GM19099 (cell line): ENCODE results near the gene CC2D2A.

ENCODE experiments used
- POLR2A ChIP-seq: IDR thresholded peaks from 3 replicates; pipeline ENCODE4 v1.6.1; 2011; ENCODE audit warnings: low read depth; ENCODE audit not compliant: insufficient read length; ENCODE audit errors: extremely low read depth

Gene CC2D2A

DNA sequence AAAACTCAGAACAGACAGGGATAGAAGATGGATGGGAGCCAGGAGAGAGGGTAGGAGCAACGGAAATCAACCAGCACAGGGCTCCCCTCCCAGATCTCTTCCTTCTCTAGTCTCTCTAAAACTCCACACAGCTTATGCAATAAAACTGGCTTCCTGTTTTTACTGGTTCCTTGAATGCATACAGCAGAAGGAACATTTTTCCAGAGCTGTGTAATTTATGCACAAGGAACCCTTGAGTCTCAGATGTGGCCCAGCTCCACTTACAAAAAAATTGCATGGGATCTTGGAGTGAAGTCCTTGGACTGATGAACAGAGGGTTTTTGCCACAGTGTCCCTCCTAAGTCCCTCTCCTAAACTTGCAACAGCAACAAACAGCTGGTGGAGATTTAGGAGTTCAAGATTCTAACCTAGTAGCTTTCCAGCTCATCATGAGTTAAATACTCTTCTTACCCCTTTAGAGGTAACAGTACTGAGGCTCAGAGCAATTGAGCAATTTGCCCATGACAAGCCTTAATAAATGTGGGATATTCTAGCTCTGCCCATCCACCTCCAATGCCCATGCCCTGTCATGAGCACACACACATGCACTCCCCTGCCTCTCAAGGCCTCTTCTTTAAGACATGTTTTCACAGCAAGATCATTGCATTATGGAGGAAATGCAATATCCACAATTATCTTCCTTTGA is 18.4 kb upstream of the CC2D2A start:
- TF ChIP-seq POLR2A = no peak

DNA sequence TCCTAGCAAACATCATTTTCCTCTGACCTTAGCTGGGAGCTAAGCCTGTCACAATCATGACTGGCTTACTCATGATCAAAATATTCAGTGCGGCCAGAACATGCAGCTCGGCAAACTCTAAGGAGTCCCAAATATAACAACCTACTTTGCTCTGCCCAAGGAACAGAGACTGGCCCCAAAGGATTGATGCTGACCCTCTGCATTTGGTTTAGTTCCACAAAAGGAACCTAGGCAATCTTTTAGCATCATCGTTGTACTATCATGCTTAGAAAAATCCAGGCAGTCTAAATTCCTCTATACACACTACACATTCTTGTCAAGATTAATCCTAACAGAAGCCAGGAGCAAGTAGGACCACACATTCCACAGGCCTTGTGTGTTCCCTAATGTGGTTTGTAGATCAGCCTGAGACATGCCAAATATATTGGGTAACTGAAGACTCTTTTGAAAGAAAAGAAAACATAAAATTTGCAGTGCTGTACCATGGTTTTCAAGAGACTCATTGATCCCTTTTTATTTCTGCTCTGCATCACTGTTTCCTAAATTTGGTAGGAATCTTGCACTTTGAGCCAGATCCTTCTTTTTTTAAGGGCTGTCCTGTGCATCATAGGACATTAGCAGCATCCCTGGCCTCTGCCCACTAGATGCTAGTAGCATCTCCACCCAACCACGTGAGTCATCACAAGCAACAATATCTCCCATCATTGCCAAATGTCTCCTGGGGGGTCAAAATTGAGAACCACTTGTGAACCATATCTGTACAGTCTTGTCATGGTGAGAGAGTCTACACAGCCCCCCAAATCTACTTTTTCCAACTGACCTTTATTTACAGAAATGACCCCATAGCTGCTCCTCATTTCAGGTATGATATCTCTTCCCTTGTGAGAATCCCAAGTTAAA is 17.6 kb upstream of the CC2D2A start:
- no peak for TF ChIP-seq POLR2A

DNA sequence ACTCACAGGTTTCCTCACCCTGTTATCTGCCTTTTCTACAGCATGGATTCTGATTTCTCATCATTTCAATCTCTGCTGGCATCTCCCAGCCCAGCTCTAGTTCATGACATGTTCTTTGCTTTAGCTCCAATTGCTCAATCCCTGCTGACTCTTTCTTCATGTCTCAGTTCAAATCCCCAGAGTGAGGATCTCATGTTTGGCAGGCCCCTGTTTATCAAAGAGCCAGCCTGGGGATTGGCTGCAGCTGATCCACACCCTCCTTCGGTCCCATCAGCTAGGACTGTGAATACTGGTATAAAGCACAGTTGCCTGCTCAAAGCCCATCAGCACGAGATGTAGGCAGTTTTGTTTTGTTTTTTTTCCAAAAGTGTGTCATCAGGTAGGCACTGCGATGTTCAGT is 14.4 kb upstream of the CC2D2A start:
- no peak for TF ChIP-seq POLR2A

DNA sequence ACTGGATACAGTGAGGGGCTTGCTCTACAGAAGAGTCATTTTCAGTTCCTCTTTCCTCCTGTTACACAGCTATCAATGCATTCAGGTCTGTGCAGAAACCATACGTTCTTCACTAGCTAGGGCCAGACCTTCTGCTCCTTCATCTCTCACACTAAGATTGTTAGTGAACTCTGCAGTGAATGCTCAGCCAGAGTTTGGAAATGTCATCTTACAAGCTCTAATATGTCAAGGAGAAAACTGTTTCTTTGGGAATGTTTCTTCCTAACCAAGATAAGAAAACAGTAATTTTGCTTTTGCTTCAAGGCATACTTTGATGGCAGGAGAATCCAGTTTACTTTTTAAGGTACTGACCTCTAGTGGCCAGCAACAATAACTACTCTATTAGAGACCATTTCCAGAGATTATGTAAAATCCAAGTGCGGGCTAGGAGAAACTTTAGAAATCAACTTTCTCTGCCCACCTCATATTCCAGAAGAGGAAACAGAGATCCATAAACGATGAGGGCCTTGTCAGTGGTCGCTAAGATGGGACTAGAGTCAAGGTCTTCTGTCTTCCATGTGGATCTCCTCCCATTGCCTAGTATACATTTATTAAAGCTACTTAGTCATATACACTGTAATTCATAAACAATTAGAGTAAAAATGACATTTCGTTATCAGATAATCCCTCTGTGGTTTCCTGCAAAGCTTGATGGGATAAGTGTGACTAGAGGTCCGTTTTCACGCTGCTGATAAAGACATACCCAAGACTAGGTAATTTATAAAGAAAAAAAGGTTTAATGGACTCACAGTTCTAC is 12.1 kb upstream of the CC2D2A start:
- TF ChIP-seq POLR2A = no peak

DNA sequence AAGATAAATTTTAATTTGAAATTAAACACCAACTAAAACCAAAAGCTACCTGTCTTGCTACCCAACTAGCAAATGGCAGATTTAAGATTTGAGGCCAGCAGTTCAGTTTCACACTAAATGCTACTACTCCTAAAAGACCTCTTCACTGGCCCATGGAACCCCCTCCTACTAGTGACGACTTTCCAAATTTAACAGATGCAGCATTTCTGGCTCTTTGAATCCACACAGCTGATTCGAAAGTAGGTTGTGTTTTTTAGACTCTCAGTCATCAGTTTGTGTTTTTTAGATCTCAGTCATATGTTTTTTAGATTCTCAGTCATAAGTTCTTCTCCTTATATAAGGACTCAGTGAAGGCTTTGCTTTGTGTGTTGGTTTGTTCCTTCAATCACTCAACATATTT is 11.1 kb upstream of the CC2D2A start:
- TF ChIP-seq POLR2A = no peak

DNA sequence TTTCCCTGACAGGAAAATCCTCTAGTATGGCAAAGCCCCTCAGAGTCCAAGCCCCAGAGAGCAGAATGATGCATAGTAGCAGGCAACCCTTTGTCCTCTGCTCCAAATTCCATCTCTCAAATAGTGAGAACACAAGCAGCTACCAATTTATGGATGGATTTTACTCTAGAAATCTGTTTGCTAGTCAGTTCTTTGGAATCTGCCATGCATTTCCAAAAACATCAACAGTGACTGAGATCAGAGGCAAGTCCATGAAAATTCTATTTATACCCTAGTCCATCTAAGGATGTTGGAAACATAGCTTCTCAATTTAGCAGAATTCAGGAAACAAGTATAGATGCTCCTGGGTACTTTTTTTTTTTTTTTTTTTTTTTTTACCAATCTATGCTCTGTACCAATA is 10.0 kb upstream of the CC2D2A start:
- no peak for TF ChIP-seq POLR2A

DNA sequence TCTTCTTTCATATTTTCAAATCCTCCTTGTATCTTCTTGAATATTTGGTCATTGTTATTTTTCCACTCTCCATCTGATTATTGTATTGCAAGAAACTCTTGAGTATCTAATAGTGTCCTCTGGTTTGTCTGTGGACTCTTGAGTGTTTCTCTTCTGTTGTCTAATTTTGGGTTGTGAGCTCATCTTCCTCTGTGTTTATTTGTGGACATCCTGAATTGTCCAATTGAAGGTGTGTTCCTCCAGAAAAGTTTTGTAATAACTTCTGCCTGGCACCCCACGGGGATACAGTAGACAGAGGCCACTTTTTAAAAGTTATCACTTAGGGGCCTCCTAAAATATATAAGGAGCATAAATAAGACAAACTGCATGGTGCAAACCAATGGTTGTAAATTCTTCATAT is 3.1 kb upstream of the CC2D2A start:
- TF ChIP-seq POLR2A = no peak

DNA sequence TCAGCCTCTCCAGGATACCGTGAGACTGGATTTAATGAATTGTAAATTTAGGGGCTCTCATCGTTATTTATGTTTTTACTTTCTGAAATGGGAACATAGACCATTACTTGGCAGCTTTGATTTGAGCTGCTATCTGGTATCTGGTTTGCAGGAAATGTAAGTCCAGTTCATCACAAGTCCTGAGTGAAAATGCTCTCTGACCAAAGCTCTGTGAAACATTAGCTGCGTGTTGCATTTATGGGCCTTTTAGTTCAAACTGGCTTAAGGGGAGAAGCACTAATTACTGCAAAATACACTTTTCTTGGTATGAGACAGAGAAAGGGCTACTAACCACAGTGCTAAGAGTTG is 420 bp downstream of the CC2D2A start:
- no peak for TF ChIP-seq POLR2A

DNA sequence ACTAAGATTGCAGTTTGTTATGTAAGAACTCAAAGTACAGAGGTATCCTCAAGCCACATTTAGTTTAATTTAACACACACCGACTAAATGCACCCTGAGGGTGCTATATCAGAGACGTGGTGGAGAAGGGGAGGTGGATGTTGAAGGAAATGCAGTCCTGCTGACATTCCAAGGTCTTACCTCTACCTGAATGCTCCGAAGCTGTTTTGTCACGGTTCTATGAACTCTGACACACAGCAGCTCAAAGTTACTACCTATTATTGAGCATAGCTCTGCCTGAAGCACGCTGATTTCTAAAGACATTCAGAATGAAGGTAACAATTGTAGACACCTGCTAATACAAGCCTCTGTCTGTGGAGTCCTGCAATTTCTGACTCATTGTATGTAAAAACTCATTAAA is 6.7 kb downstream of the CC2D2A start:
- TF ChIP-seq POLR2A = no peak

DNA sequence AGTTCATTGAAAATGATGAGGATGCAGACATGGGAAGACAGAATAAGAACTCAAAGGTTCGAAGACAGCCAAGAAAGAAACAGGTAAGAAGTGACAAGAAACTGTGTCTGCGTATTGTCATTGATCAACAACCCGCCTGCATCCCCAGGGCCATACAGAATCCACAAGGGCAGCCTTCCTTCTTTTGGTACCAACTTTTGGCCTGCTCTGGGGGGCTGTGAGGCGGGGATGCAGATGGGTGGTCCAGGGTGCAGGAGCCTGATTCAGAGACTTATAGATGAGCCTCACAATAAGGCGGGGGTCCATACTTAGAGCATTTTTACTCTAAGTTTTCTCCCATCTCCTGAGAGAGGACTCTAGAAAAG is 9.0 kb downstream of the CC2D2A start:
- TF ChIP-seq POLR2A = no peak

DNA sequence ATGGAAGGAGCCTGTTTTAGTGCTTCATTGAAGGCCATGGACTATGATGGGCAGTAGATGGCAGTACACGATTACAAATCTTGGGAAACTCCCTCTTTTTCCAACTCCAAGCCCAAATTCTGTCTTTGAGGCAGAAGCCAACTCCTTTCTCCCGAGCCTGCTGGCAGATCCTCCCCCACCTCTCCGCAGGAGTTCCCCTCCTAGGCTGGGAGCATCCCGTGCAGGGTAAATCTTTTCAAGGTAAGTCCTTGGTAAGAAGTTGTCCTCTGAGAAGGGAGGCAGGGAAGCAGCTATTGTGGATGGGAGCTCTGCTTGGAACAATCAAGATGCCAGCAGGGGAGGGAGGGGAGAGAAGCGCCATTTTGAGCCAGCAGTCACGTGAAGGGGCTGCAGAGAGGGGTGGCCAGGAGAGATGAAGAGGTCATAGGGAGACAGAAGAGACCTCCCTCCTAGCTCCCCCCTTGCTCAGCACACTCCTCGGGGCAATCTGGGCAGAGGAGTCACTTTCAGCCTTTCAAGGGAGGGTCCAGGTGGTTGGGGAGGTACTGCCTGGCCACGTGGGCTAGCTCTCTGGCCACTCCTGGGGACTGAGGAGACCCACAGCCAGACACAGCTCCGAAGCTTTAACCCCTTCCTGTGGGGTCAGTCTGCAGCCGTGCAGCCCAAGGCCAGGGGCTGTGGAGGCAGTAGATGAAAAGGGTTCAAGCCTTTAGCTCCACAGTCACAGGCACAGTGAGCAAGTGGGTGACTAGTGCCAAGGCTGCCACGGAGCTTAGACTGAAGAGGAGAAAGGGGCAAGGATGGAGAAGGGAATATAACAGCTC is 9.6 kb downstream of the CC2D2A start:
- TF ChIP-seq POLR2A = no peak

DNA sequence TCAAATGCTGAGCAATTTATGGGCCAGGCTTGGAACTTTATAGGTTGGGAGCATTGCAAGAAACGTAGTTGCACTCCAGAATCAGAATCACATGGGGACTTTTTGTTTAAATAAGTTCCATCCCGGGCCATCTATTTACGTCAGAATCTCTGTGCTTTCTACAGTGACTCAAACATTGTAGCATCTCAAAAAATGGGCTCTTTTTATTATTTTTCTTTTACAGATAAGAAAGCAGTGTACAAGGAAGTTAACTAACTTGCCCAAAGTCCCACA is 10.2 kb downstream of the CC2D2A start:
- no peak for TF ChIP-seq POLR2A

DNA sequence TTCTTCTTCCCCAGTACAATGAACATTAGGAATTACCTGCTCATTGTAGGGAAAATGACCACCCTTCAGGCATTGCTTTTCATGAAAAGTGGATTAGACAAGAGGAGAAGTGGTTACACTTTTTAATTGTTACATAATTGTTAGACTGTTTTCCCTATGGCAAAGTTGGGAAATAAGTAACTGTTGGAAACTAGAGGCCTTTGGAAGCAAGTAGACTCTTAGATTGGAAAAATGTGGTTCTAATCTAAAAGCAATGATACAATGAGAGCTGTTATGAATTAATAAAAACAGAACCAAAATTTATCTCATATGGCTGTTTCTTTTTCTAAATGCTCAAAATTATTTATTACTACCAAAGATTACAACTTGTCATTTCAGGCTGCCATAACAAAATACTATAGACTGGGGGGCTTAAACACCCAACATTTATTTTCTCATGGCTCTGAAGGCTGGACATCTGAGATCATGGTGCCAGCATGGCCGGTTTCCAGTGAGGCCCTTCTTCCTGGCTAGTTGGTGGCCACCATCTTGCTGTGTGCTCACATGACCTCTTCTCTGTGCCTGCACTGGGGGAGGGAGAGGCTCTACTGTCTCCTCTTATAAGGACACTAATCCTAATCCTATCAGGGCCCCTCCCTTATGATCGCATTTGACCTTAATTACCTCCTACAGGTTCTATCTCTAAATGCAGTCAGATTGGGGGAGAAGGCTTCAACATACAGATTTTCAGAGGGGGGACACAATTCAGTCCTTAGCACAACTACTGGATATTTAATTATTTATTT is 12.5 kb downstream of the CC2D2A start:
- TF ChIP-seq POLR2A = no peak

DNA sequence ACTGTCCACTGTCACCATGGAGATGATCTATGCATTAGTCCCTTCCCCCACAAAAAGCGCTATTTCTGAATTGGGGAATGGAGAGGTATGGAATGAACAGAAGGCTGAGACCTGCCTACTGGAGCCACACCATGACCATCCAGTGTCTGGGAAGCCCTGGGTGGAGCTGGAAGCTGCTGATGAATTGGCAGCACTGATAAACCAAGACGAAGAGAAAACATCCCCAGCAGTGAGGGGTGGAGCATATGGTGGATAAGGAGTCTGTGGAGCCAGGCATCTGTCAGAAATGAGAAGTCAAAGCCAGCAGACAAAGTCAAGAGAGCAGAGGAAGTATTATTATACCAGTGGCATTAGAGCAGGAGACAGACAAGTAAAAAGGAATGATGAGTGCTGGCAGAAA is 13.2 kb downstream of the CC2D2A start:
- TF ChIP-seq POLR2A = no peak

DNA sequence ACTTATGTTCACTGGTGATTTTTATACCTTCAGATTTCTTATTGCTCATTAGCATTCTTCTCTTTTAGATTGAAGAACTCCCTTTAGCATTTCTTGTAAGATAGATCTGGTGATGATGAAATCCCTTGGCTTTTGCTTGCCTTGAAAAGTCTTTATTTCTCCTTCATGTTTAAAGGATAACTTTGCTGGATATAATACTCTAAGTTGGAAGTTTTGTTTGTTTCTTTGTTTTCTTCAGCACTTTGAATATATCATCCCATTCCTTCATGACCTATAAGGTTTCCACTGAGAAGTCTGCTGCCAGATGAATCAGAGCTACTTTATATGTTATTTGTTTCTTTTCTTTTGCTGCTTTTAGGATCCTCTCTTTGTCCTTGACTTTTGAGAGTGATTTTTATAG is 18.5 kb downstream of the CC2D2A start:
- TF ChIP-seq POLR2A = no peak
